Ovary (tissue), 9 donors: ENCODE data around the gene TACC2. TPM values are rescaled to one million over a fixed set of nuclear protein-coding genes. Genes with fewer than 3 reads are reported as not detected.

Source experiments
- DNase-seq, 5 donors: peaks; one replicate each; pipeline ENCODE4 v3.0.0-alpha.2; 2019 to 2020
- H3K27ac ChIP-seq, 2 donors: fragments of 200-600 bp; one replicate each; pipeline versions ENCODE4 v1.5.1 to v1.8.0; 2019 to 2022
- H3K27me3 ChIP-seq: fragments of 200-600 bp; one replicate; pipeline ENCODE4 v1.8.0; 2022
- H3K36me3 ChIP-seq: fragments of 200-600 bp; sonication (generic); one replicate; pipeline ENCODE4 v1.5.1; 2019
- H3K4me1 ChIP-seq: one replicate; pipeline ENCODE4 v1.8.1; 2013; ENCODE audit warnings: mild to moderate bottlenecking, moderate library complexity; ENCODE audit not compliant: insufficient read depth
- H3K4me3 ChIP-seq: fragments of 200-600 bp; sonication (generic); one replicate; pipeline ENCODE4 v1.5.1; 2017
- H3K9me3 ChIP-seq, 2 donors: fragments of 200-600 bp in 1 of 2; sonication (generic) in 1 of 2; one replicate each; pipeline versions ENCODE4 v1.5.1 to v1.8.1; 2013 to 2019; ENCODE audit warnings: mild to moderate bottlenecking in 1 of 2, moderate library complexity in 1 of 2
- CTCF ChIP-seq, 3 donors: fragments of 450-650 bp in 2 of 3; fragments of 200-600 bp in 1 of 3; IDR thresholded peaks; one replicate each; pipeline versions ENCODE4 v1.5.1 to v1.8.0; 2016 to 2022; ENCODE audit warnings: antibody characterized with exemption in 3 of 3, mild to moderate bottlenecking in 1 of 3
- EP300 ChIP-seq: sonication (generic); formaldehyde crosslinking; IDR thresholded peaks from one replicate; pipeline ENCODE4 v1.6.1; 2017; ENCODE audit warnings: antibody characterized with exemption
- POLR2A ChIP-seq: fragments of 450-650 bp; IDR thresholded peaks from one replicate; pipeline ENCODE4 v1.6.1; 2017; ENCODE audit warnings: antibody characterized with exemption, mild to moderate bottlenecking, moderate library complexity
- WGBS, 3 donors: extraction: QIAGEN DNeasy Blood & Tissue Kit in 1 of 3; methylation state at CpG; one replicate each; pipeline versions ENCODE4 v1.1.5 to v1.1.7; 2013 to 2017; 5-methylcytosine and 5-hydroxymethylcytosine counted together
- intact Hi-C, 4 donors: fragments of 100-400 bp; cut with DNase I; formaldehyde crosslinking; loops; one replicate each; pipeline versions ENCODE4 v1.11.0 to v1.15.1; 2022 to 2023
- polyA plus RNA-seq, 2 donors: library from polyadenylated mRNA; stranded (reverse); fragments of 200-250 nt in 1 of 2; fragments of 350-450 nt in 1 of 2; fragmentation: Illumina TruSeq in 1 of 2; extraction: RNeasy Lipid Tissue Mini Kit (QIAGEN cat#74804) in 1 of 2; gene quantifications; one replicate each; pipeline ENCODE4 v1.2.3, GENCODE V29; 2013 to 2014
- total RNA-seq, 7 donors: library from RNA; depleted of rRNA in 2 of 7; stranded (reverse); fragments of >200 nt in 2 of 7; fragmentation: NEBNext Ultra II Directional in 3 of 7; extraction: Animal tissue kit (Norgen Biotek cat#: 25700) in 3 of 7; gene quantifications; one replicate each; pipeline versions ENCODE4 v1.1.0 to v1.2.4, GENCODE V29; 2016 to 2023
- donor health status: DM: no; HTN: no; CAD: no; lungs with moderate emphysema.
- donor health status: DM: no; HTN: no; CAD: no.
- donor health status: Bipolar disorder and iron deficiency.
- donor health status: DM: yes; HTN: yes; CAD: no.
- donor health status: DM: no; HTN: no; CAD: no.
- donor health status: DM: yes; HTN: yes; CAD: no.

Gene TACC2
- total and polyA plus RNA-seq, 9 donors, result 6.1 to 66.4 (median 14.2) TPM

GRCh38 chr10:122001698-122002097, 12.7 kb downstream of the TACC2 start:
- 69 to 89% (median 69%) methylated on average over 1 of the region's 1 CpG for WGBS, 3 donors
- Histone ChIP-seq H3K27ac (no peak overlapping the region), H3K9me3 (no peaks in the 10 kb centered on the region), H3K36me3 (no peaks in the 10 kb centered on the region), H3K27me3 (no peaks in the 10 kb centered on the region), H3K4me3 (no peak overlapping the region), H3K4me1 (no peaks in the 10 kb centered on the region)
- no peak for DNase-seq
- TF ChIP-seq CTCF (IDR thresholded peaks at IDR 0.05), result no peak
- TF ChIP-seq EP300, result no peak
- no peak for TF ChIP-seq POLR2A
- intact Hi-C loops, result no loop called here

- no peak for DNase-seq
- Histone ChIP-seq H3K9me3 (no peaks in the 10 kb centered on the region), H3K27ac (no peak overlapping the region), H3K36me3 (no peaks in the 10 kb centered on the region), H3K4me3 (no peak overlapping the region), H3K27me3 (no peaks in the 10 kb centered on the region), H3K4me1 (no peaks in the 10 kb centered on the region)
- intact Hi-C loops, result no loop called here
- no peak for TF ChIP-seq POLR2A
- no peak for TF ChIP-seq EP300
- TF ChIP-seq CTCF (IDR thresholded peaks at IDR 0.05), result no peak
- WGBS, 3 donors, result 24 to 65% (median 61%) methylated on average over 3 of the region's 3 CpGs
Observed at GRCh38 chr10:122007415-122007814, 18.5 kb downstream of the TACC2 start.

- intact Hi-C loops, result no loop called here
- Histone ChIP-seq H3K9me3 (no peaks in the 10 kb centered on the region), H3K36me3 (no peaks in the 10 kb centered on the region), H3K27ac (no peak overlapping the region), H3K27me3 (no peaks in the 10 kb centered on the region), H3K4me1 (no peaks in the 10 kb centered on the region), H3K4me3 (no peak overlapping the region)
- TF ChIP-seq CTCF (IDR thresholded peaks at IDR 0.05), result no peak
- TF ChIP-seq POLR2A, result no peak
- no peak for TF ChIP-seq EP300
- WGBS, 3 donors, result 82 to 87% (median 83%) methylated on average over 4 of the region's 4 CpGs
- DNase-seq, result no peak
Observed at GRCh38 chr10:122010405-122011050, 21.6 kb downstream of the TACC2 start.

- H3K4me3 ChIP-seq, result no peak overlapping the region
- WGBS, 3 donors, result 51 to 73% (median 68%) methylated on average over 5 of the region's 5 CpGs
- H3K4me1 ChIP-seq, result no peaks in the 10 kb centered on the region
- no peak overlapping the region for H3K27ac ChIP-seq
- DNase-seq, result no peak
- H3K9me3 ChIP-seq, result no peaks in the 10 kb centered on the region
- H3K36me3 ChIP-seq, result no peaks in the 10 kb centered on the region
- H3K27me3 ChIP-seq, result no peaks in the 10 kb centered on the region
- TF ChIP-seq EP300, result no peak
- TF ChIP-seq CTCF (IDR thresholded peaks at IDR 0.05), result no peak
- no peak for TF ChIP-seq POLR2A
- intact Hi-C loops, result no loop called here
Observed at GRCh38 chr10:122012731-122013130, 23.8 kb downstream of the TACC2 start.
